Thoracic aorta (tissue), 2 donors: ENCODE results near the gene CRYZL1. TPM values are rescaled to one million over a fixed set of nuclear protein-coding genes. Genes with fewer than 3 reads are reported as not detected.

Experiments used
- ATAC-seq: fragments of 150-250 bp; one replicate; pipeline ENCODE4 v1.8.0; 2017; ENCODE audit warnings: low read depth; ENCODE audit not compliant: insufficient number of reproducible peaks, low FRiP score
- DNase-seq: peaks from one replicate; pipeline ENCODE4 v3.0.0-alpha.2; 2020; ENCODE audit warnings: low spot score
- H3K27ac ChIP-seq, 2 donors: fragments of 200-600 bp; sonication (generic); 1 replicate in 1 of 2; 2 replicates in 1 of 2; pipeline ENCODE4 v1.5.1; 2016; ENCODE audit warnings: mild to moderate bottlenecking in 2 of 2, moderate library complexity in 2 of 2
- H3K27me3 ChIP-seq: fragments of 200-600 bp; sonication (generic); replicated peaks from 2 replicates; pipeline ENCODE4 v1.6.0; 2016; ENCODE audit warnings: mild to moderate bottlenecking; ENCODE audit not compliant: insufficient read depth
- H3K36me3 ChIP-seq: fragments of 200-600 bp; sonication (generic); one replicate; pipeline ENCODE4 v1.5.1; 2016
- H3K4me1 ChIP-seq, 2 donors: fragments of 200-600 bp; sonication (generic); 1 replicate in 1 of 2; 2 replicates in 1 of 2; pipeline versions ENCODE4 v1.5.1 to v1.6.0; 2016; ENCODE audit warnings: low read depth in 2 of 2, mild to moderate bottlenecking in 1 of 2; ENCODE audit not compliant: control insufficient read depth in 1 of 2
- H3K4me3 ChIP-seq: fragments of 200-600 bp; sonication (generic); 2 replicates; pipeline ENCODE4 v1.5.1; 2016; ENCODE audit warnings: mild to moderate bottlenecking
- H3K9me3 ChIP-seq: fragments of 200-600 bp; sonication (generic); 2 replicates; pipeline ENCODE4 v1.5.1; 2016
- CTCF ChIP-seq: fragments of 200-600 bp; sonication (generic); IDR thresholded peaks from one replicate; pipeline ENCODE4 v1.5.1; 2019; ENCODE audit warnings: antibody characterized with exemption
- total RNA-seq, 2 donors: library from RNA; depleted of rRNA; stranded (reverse); fragments of >200 nt; gene quantifications; one replicate each; pipeline versions ENCODE4 v1.1.0 to v1.2.3, GENCODE V29; 2016

Gene CRYZL1
- total RNA-seq, 2 donors from 2014 or later, result 26.8 to 61.4 TPM

- Histone ChIP-seq H3K27ac (no peak overlapping the region), H3K27me3 (no peaks in the 10 kb centered on the region), H3K9me3 (no peaks in the 10 kb centered on the region), H3K36me3 (peaks cover 53% of the 10 kb centered on the region), H3K4me1 (peaks cover 0 to 5% of the 10 kb centered on the region in 2 donors), H3K4me3 (no peak overlapping the region)
- no peak for TF ChIP-seq CTCF
- ATAC-seq (no peak), DNase-seq (no peak)
Observed at GRCh38 chr21:33562389-33562788, 79.2 kb downstream of the CRYZL1 start.

DNA sequence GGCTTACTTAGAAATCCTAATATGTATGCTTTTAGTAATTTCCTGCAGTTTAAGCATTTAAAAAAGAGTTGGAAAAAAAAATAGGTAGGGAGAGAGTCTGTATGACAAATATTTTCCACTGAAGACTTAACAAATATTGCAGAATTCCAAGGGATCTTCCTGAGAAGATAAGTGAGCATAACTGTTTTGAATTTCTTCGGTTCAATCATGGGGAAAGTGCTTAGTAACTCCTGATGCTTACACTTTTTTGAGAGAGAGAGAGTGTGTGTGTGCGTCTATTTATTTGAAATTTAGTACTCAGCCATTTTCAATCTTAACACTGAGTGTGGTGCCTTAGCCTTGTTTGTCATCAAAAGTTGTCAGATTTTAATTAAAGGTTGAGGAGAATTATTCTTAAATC, 80.2 kb downstream of the CRYZL1 start:
- H3K36me3 ChIP-seq, result peaks cover 54% of the 10 kb centered on the region
- DNase-seq (no peak), ATAC-seq (no peak)
- H3K4me1 ChIP-seq, result peaks cover under 1 to 9% of the 10 kb centered on the region in 2 donors
- H3K9me3 ChIP-seq, result no peaks in the 10 kb centered on the region
- no peak for TF ChIP-seq CTCF
- no peaks in the 10 kb centered on the region for H3K27me3 ChIP-seq
- no peak overlapping the region for H3K27ac ChIP-seq
- H3K4me3 ChIP-seq, result no peak overlapping the region

GRCh38 chr21:33560965-33561364, 80.6 kb downstream of the CRYZL1 start:
- Histone ChIP-seq H3K9me3 (no peaks in the 10 kb centered on the region), H3K4me3 (no peak overlapping the region), H3K27ac (no peak overlapping the region), H3K27me3 (no peaks in the 10 kb centered on the region), H3K4me1 (peaks cover 5 to 13% of the 10 kb centered on the region in 2 donors), H3K36me3 (peaks cover 58% of the 10 kb centered on the region)
- DNase-seq, result no peak
- TF ChIP-seq CTCF, result no peak
- no peak for ATAC-seq

- Histone ChIP-seq H3K27ac (no peak overlapping the region), H3K4me1 (peaks cover 10 to 21% of the 10 kb centered on the region in 2 donors)
- no peak for TF ChIP-seq CTCF
Observed at GRCh38 chr21:33559813-33560212, 81.7 kb downstream of the CRYZL1 start.

GRCh38 chr21:33558777-33559421, 82.6 kb downstream of the CRYZL1 start:
- Histone ChIP-seq H3K27me3 (no peaks in the 10 kb centered on the region), H3K4me3 (no peak overlapping the region), H3K9me3 (no peaks in the 10 kb centered on the region), H3K27ac (no peak overlapping the region), H3K36me3 (peaks cover 64% of the 10 kb centered on the region), H3K4me1 (peaks cover 10 to 22% of the 10 kb centered on the region in 2 donors)
- no peak for TF ChIP-seq CTCF
- DNase-seq (no peak), ATAC-seq (no peak)

More at GRCh38 chr21:33559813-33560212, 81.7 kb downstream of the CRYZL1 start:
- no peak overlapping the region for H3K4me3 ChIP-seq
- H3K36me3 ChIP-seq, result peaks cover 59% of the 10 kb centered on the region
- no peaks in the 10 kb centered on the region for H3K27me3 ChIP-seq
- no peaks in the 10 kb centered on the region for H3K9me3 ChIP-seq
- DNase-seq (no peak), ATAC-seq (no peak)
